NCI-H146 (cell line): Measurements from ENCODE around the gene MRPS34.
"Not testable (repeated sequence)": the region's sequence is repeated elsewhere in the genome, so short reads cannot be mapped to it uniquely, and the experiment has no call there.

ENCODE experiments used
- DNase-seq: peaks from one replicate; lab custom pipeline; 2025; lab: John Stamatoyannopoulos, UW

MRPS34 gene

DNA sequence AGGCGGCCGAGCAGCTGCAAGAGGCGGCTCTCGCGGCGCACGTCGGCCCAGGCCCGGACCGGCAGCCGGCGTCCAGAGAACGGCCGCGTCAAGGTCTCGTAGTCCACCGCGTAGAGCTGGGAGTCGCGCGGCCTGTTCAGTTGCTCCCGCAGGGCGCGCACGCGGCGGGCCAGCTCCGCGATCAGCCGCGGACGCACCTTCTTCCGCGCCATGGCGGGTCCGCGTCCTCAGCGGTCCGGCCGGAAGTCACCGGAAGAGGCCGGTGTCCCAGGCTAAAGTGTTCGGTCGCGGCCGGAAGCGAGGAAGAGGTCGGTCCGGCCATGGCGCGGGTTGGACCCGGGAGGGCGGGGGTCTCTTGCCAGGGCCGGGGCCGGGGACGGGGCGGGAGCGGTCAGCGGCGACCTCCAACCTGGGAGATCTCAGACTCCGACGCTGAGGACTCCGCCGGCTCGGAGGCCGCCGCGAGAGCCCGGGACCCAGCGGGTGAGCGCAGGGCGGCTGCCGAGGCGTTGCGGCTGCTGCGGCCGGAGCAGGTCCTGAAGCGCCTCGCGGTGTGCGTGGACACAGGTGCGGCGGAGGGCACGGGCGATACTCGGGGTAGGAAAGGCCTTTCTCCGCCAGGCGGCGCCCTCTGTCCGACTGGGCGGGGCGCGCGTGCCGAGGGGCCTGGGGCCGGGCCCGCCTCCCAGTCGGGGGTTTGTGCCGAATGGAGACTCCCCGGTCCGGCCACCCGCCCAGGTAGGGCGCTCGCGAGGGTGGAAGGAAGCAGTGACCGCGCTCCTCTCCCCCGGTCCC, at the start of gene MRPS34:
MRPS34 (minus strand) TSS at position 227 of the 795 bp plus-strand sequence; CDS start at position 212, 15 bp downstream.
- peak; percentile 94 for DNase-seq

DNA sequence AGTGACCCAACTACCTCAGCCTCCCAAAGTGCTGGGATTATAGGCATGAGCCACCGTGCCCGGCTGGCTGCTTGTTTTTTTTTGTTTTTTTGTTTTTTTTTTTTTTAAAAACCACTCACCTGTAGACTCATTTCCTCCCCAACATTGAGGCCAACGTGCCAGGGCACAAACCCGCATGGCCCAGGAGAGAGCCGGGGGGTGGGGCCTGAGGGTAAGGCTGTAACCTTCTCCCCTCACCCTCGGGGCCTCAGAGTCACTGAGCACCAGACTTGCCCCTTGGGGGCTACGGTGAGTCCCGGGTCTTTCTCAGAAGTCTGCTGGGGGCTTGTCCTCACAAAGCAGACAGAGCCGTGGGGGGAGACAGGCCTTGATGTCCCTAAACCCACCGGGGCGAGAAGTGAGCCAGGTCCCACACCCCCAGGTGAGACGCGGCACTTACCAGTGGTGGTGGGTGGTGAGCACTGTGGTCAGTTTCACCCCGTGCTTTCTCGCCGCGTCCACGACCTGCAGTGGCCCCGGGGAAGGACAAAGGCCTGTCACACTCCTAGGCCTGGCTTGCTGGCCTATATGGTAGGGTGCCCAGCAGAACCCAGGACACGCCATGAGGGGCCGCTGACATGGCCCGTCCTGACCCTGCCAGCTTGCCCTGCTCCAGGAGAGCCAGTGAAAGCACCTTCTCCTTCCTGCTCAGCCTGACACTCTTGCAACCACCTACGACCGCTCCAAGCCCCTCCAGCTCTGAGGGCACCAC, 49.1 kb upstream of the MRPS34 start:
- DNase-seq: no peak

DNA sequence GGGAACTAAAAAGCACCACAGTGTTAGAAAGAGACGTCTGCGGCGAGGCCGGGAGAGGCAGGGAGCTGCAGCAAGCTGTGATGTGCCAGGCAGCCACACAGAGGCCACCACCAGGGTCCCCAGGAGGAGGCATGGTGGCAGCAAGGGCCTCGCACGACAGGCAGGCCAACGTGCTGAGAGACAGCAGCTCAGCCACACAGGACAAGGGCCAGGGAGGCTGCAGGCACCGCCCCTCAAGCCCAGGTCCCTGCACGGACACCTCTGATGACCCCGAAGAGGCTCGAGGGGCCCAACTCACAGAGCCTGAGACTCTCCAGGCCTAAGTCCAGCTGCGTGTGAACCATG, 48.0 kb upstream of the MRPS34 start:
- DNase-seq: no peak

DNA sequence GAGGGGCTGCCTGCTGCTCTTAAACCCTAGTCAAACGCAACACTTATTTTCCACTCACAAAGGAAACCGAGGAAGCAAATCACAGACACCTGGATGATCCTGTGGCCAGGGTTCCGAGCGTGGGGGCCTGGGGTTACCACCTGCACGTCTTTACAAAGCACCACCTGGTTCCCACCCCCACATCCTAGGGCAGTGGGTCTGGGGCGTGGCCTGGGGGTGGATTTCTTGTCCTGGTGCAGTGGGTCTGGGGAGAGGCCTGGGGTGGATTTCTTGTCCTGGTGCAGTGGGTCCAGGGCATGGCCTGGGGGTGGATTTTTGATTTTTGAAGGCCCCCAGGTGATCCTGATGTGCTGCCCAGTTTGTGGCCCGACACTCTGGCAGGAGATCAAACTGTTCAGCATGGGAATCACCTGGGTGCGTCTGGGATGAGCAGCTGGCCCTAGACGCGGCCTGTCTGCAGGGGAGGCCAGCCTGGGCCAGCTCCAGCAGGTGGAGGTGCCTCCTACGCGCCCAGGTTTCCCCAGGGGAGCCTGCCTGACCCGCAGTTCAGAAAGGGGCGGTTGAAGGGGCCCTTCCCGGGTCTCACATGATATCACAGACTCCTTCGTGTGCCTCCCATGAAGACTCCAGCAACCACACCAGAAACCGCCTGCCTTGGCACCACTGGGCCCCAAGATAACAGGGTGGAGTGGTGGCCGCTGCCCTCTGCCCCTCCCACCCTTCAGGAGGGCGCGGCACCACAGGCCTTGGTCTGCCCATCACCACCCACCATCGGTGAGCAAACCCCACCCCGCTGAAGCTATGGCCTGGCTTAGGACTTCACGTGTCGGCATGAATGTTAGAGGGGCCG, 47.4 kb upstream of the MRPS34 start:
- no peak for DNase-seq

DNA sequence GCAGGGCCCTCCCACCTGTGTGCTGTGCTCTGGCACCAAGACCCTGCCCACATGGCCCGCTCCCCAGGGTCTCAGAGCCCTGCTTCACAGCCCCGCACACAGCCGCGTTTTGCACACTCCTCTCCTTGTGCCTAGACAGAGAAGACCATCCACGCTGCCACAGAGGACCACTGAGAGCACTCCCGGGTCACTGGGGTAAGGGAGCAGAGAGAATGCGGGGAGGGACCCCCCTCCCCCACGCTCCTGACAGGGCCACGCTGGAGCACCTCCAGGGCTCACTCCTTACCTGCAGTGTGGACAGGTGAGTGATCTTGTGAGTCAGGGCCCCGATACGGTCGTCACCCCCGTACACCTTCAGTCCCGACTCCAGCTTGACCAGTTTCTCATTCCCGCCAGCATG, 46.7 kb upstream of the MRPS34 start:
- no peak for DNase-seq

DNA sequence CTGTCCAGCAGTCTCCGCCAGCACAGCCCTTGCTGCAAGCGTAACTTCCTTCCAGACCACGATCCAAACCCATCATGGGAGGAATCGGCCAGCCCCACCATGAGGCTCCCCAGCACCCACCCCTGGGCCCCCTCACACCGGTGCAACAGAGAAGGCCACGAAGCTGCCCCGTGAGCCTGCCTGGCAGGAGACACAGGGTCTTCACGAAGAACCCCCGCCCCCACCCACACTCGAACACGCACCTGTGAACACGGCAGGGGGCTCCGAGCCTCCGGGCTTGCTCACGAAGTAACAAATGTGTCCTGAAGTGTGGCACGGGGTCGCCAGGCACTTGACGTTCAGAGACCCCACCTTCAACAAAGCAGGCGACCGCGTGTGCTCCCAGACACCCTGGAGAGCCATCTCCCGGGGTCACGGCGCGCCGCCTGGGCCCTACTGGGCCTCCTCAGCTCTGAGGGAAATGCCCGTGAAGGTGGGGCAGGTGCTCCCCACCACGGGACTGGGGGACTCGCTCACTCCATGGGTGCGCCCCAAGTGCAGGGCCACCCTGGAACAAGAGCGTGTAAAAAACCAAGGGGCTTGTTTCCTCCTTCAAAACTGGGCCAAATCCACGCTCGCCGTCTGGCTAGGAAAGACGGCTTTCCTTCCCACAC, 46.1 kb upstream of the MRPS34 start:
- DNase-seq: no peak

DNA sequence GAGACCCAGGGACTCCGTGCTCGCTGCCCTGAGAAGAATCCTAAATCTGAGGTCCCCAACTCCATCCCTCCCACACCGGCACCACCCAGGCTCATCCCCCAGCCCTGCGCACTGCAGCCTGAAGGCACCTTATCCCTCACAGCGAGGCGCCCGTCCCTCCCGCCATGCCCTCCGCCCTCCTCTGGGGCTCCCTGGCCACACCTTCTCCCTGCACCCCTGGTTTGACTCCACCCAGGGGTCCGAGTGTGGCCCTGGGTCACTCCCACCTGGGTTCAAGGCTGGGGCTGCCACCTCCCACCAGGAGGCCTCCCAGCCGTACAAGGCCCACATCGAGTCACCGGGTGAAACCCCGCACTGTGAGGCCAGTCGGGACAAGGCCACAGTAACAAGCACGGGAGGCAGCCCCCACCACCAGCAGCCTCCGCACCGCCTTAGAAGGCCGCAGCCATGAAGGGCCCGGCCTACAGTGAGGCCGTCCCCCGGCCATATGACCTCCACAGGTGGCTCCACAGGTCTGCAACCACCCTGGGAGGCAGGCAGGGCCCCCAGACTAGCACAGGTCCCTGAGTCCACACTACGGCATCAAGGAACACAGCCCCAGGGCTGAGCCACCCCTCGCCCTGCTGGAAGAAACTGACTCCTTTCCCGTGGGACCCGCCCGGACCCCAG, 45.4 kb upstream of the MRPS34 start:
- DNase-seq: no peak

DNA sequence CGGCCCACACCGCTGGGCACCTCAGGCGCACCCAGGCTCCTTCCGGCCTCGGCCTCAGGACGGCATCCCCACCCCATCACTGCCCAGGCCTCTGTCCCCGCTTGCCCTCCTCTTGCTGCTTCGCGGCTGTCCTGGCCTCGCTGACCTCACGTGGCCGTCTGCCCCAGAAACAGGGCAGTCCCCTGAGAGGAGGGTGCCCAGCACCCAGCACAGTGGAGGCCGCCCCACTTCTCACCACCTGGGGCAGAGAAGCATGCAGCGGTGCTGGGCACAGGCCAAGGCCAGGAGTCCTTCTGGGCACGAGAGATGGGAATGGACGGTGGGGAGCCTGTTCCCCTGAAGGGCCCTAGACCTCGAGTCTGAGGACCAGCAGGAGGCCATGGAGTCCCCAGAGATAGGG, 44.8 kb upstream of the MRPS34 start:
- DNase-seq: no peak

DNA sequence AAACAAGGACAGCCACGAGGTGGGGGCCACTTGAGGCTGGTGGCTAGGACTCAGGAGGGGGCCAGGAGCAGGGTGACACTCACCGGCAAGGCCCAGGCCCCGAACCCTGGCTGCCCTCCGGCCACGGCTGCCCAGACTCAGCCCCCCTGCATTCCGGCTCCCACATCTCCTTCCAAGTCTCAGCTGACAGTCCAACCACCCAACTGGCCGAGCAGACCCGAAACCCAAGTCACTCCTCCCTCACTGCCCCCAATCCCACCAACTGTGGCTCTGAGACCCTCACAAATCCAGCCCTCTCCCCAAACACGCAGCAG, 44.3 kb upstream of the MRPS34 start:
- DNase-seq: no peak

DNA sequence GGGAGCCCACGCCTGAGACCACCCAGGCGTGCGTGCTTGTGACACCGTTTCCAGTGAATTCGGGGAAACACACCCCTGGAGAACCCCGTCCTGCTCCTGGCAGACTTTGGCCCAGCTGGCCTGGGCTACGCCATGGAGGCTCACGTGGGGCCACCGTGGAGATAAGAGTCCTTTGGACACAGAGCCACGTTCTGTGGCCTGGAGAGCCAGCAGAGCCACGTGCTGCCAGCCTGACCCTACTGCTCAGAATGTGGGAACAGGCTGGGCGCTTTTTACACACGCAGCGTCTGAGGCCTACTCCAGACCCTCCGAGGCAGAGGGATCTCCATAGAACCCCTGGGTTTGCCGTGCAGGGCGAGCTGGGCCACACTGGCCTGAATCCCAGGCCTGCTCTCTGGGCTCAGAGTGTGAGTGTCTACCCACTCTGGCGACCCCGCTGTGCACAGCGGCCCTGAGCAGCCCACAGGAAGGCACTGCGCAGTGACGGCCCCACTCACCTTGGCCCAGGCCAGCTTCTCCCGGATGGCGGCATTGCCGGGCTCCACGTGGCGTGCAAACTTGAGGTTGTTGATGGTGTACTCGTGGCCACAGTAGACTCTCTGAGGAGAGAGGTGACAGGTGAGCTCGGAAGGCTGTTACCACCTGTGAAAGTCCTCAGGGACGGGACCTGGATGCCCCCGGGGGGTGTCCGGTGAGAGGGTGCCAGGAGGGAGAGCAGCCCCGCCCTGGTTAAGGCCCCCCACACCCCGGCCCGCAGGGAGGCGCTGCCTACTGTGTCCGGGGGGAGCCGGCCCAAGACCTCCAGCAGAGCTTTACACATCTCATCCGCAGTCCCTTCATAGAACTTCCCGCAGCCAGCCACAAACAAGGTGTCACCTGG, 43.7 kb upstream of the MRPS34 start:
- no peak for DNase-seq

DNA sequence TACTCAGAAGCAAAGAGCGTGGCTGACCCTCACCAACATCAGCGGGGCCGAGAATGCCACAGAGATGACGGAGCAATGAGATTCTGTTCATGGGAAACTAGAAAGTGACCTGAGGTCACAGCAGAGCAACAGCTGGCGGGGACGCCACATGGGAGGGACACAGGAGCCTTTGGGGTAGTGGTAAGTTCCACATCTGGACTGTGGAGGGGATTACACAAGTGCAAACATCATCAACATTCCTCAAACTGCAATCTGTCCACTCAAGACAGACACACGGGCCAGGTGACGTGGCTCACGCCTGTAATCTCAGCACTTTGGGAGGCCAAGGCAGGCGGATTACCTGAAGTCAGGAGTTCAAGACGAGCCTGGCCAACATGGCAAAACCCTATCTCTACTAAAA, 42.5 kb upstream of the MRPS34 start:
- no peak for DNase-seq

DNA sequence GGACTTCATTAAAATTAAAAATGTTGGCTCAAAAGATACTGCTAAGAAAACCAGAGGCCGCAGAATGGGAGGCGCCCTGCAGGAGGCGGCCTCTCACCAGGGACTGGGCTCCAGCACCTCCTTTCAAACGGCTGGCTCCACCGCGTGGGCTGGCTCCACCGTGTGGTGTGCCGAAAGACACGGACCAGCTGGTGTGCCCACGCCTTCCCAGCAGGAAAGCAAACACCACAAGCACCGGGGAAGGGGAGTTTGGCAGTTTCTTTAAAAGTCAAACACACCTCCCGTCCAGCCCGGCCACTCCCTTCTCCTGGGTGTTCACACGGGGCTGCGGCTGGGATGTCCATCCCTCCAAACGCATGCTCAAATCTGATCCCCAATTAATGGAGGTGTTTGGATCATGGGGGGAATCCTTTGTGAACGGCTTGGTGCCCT, 39.8 kb upstream of the MRPS34 start:
- peak; percentile 90 for DNase-seq

DNA sequence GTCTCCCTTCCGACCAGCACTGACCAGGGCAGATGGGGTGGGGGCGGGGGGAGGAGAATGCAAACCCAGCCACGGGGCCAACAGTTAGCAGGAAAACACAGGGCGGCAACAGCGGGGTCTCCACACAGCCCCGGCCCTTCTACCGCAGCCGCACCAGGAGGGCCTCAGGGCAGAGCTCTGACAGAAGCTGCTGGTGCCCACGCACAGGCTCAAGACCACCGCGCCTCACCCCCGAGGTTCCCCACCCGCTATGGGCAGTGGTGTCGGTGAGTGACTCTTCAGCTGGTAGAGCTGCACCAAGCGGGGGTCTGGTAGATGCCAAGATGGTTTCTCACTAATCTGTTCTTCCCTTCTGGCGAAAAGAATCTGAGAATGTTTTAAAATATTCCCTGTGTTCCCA, 37.6 kb upstream of the MRPS34 start:
- DNase-seq: no peak

DNA sequence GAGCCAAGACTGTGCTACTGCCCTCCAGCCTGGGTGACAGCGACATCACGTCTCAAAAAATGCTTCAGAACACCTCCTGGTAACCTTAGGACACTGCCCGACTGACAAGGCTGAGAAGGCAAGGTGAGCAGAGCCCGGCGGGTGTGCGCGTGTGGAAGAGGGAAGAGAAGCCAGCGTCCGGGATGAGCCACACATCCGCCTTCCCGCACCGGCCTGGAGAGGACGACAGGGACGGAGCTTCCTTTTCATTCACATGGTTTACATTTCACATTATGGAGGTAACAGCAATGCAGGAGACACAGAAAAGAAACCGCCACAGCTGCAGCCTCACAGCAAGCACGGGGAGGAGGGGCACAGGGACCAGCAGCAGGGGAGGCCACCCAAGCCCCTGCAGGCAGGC, 37.2 kb upstream of the MRPS34 start:
- no peak for DNase-seq

DNA sequence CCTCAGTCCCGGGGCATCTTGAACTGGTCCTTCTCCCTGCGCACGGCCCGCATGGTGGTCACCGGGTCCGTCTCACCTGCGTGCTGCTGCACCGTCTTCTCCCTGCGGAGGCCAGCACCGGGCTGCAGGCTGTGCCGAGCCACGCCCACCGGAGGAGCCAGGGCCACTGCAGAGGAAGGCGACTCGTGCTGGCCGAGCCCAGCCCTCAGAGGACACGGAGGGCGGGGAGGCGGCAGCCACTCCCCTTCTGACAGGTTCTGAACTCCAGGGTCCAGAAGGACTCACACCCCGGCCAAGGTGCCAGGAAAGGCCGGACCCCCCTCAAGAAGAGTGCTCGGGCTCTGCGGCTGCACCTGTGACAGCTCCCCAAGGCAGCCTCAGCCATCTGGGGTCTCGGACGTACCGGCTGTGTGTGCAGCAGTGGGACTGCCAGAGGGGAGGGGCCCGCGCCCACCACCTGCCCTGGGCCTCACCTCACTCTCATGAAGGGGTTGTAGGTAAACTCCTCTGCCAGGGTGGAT, 36.4 kb upstream of the MRPS34 start:
- DNase-seq: no peak

DNA sequence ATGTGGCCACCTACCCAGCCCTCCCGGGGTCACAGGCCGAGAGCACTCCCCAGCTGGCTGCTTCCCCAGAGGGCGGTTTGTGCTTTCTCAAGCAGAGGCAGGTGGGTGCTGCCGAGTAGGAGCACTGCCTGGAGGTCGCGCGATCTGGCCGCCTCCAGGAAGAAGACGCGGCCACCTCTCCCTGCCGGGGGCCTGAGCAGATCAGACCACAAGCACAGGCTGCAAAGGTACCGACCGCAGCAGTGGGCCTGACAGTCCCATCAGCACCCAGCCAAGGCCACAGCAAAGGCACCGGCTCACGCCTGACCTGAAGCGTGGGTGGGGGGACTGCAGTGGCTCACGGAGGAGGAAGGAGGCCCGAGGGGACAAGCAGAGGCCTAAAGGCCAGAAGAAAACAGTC, 35.8 kb upstream of the MRPS34 start:
- DNase-seq: no peak

DNA sequence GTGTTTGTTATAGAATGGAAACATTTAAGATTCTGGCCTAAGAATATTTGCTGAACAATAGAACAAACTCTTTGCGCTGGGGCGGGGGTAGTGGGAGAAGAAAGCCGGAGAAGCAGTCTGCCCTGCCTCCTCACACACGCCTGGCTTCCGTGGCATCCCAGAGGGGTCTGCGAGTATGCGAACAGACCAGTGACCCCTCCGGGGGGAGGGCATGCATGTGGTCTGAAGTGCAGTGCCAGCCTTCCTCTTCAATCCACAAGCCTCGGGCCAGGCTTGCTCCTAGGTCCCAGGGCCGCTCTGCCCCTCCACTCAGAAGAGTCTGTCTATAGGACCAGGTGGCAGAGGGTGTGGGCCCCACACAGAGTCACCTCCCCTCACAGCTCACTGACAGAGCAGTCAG, 34.7 kb upstream of the MRPS34 start:
- no peak for DNase-seq

DNA sequence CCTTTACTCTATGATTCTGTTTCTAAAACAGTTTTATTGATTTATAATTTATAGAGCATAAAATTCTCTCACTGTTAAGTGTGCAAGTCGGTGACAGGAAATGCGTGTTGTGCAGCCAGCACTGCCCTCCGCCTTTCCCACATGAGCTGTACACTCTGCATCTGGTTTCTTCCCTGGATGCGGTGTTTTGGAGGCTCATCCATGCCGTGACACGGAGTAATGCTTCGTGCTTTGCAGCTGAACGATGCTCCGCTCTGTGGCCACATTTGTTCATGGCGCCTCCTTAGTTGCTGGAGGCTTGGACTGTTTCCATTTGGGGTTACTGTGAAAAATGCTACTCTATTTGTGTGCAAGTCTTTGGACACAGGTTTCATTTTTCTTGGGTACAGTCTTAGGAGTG, 27.8 kb upstream of the MRPS34 start:
- DNase-seq: no peak

DNA sequence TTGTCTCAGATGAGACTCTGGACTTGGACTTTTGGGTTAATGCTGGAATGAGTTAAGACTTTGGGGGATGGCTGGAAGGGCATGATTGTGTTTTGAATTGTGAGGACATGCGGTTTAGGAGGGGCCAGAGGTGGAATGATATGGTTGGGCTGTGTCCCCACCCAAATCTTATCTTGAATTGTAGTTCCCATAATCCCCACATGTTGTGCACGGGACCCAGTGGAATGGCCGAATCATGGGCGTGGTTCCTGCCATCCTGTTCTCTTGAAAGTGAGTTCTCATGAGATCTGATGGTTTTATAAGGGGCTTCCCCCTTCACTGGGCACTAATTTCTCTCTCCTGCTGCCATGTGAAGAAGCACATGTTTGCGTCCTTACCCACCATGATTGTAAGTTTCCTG, 26.3 kb upstream of the MRPS34 start:
- not testable (repeated sequence) for DNase-seq

DNA sequence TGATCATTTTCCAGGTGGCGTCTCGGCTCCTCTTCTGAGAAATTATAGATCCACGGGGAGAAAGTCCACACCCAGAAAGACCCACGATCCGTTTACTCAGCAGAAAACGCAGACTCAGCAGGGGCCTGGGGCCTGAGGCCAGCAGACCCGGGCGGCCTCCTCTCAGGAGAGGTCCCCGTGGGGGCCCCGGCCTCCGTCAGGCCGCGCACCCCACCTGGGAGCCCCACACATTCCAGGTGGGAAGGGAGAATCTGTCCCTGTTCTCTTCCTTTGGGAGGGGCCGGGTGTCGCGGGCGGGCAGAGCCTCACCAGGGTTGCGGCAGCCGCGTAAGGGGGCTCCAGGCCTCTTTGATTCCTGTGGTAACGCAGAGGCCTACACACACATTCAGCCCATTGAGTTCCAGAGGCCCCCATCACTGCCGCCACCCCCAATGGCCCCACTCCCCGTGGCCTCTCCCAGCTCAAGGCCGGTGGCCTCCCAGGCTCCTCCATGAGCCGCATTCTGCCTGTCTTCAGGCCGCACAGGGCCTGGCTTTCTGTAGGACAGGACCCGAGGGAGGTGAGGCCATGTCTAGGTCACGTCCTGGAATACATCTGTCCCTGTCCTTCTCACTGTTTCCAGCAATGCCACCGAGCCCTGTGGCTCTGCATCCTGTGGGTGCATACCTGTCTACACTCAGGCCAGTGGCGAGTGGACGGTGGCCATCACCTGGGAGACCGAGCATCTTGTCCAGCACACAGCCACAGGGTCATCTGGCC, 22.2 kb upstream of the MRPS34 start:
- DNase-seq: no peak
